Gastroesophageal sphincter (tissue), 4 donors: ENCODE data around the gene ARMC3. TPM values are rescaled to one million over a fixed set of nuclear protein-coding genes. Genes with fewer than 3 reads are reported as not detected.
"Not testable (repeated sequence)": the region's sequence is repeated elsewhere in the genome, so short reads cannot be mapped to it uniquely, and the experiment has no call there.

ENCODE experiments used
- ATAC-seq: fragments of 150-250 bp; one replicate; pipeline ENCODE4 v1.9.1; 2016; ENCODE audit warnings: mild to moderate bottlenecking, moderate library complexity
- H3K27ac ChIP-seq, 4 donors: fragments of 200-600 bp; sonication (generic) in 3 of 4; 1 replicate in 3 of 4; 2 replicates in 1 of 4; pipeline ENCODE4 v1.5.1; 2016 to 2019
- H3K27me3 ChIP-seq: fragments of 200-600 bp; sonication (generic); one replicate; pipeline ENCODE4 v1.5.1; 2019
- H3K36me3 ChIP-seq, 2 donors: fragments of 200-600 bp; sonication (generic); one replicate each; pipeline ENCODE4 v1.5.1; 2019; ENCODE audit warnings: control low read depth in 1 of 2
- H3K4me1 ChIP-seq, 3 donors: fragments of 200-600 bp; sonication (generic); 1 replicate in 2 of 3; 2 replicates in 1 of 3; pipeline ENCODE4 v1.5.1; 2016 to 2019; ENCODE audit warnings: control low read depth in 2 of 3
- H3K4me3 ChIP-seq, 2 donors: fragments of 200-600 bp; sonication (generic); one replicate each; pipeline ENCODE4 v1.5.1; 2019; ENCODE audit warnings: mild to moderate bottlenecking in 1 of 2, moderate library complexity in 1 of 2
- H3K9me3 ChIP-seq, 3 donors: fragments of 200-600 bp; sonication (generic); one replicate each; pipeline ENCODE4 v1.5.1; 2017 to 2019; ENCODE audit warnings: control low read depth in 2 of 3
- CTCF ChIP-seq, 4 experiments: fragments of 200-600 bp in 2 of 4; fragments of 450-650 bp in 2 of 4; sonication (generic) in 1 of 4; IDR thresholded peaks; one replicate each; pipeline ENCODE4 v1.5.1; 2017 to 2019; ENCODE audit warnings: antibody characterized with exemption in 4 of 4, mild to moderate bottlenecking in 2 of 4, moderate library complexity in 2 of 4
- EP300 ChIP-seq: sonication (generic); formaldehyde crosslinking; IDR thresholded peaks from one replicate; pipeline ENCODE4 v1.6.1; 2017; ENCODE audit warnings: antibody characterized with exemption, mild to moderate bottlenecking
- POLR2A ChIP-seq, 2 donors: fragments of 450-650 bp; IDR thresholded peaks; one replicate each; pipeline ENCODE4 v1.6.1; 2017; ENCODE audit warnings: antibody characterized with exemption in 2 of 2, mild to moderate bottlenecking in 2 of 2, moderate library complexity in 1 of 2
- POLR2AphosphoS5 ChIP-seq: sonication (generic); formaldehyde crosslinking; IDR thresholded peaks from one replicate; pipeline ENCODE4 v1.6.1; 2017; ENCODE audit warnings: antibody characterized with exemption
- WGBS, 2 donors: methylation state at CpG; one replicate each; pipeline ENCODE4 v1.1.5; 2018; ENCODE audit warnings: low coverage in 1 of 2; 5-methylcytosine and 5-hydroxymethylcytosine counted together
- total RNA-seq, 4 donors: library from RNA; depleted of rRNA; stranded (reverse); fragments of >200 nt; gene quantifications; one replicate each; pipeline ENCODE4 v1.1.0, GENCODE V29; 2016

ARMC3 gene
- total RNA-seq, 4 donors from 2014 or later, result not detected

GRCh38 chr10:23056186-23056579, 128.3 kb downstream of the ARMC3 start:
- no peak overlapping the region for H3K4me3 ChIP-seq
- no peaks in the 10 kb centered on the region for H3K4me1 ChIP-seq
- peaks cover 0 to 12% (median 0%) of the 10 kb centered on the region in 3 donors for H3K9me3 ChIP-seq
- TF ChIP-seq EP300 (no peak), POLR2AphosphoS5 (no peak), POLR2A (IDR thresholded peaks at IDR 0.05) (no peak), CTCF (IDR thresholded peaks at IDR 0.05) (no peak)
- H3K27ac ChIP-seq, result no peak overlapping the region
- WGBS, 2 donors, result 71 to 95% methylated on average over 2 to 3 of the region's 3 CpGs
- no peaks in the 10 kb centered on the region for H3K27me3 ChIP-seq
- no peak for ATAC-seq
- H3K36me3 ChIP-seq, result no peaks in the 10 kb centered on the region

GRCh38 chr10:23058366-23058765, 130.5 kb downstream of the ARMC3 start:
- Histone ChIP-seq H3K9me3 (peaks cover 0 to 12% (median 0%) of the 10 kb centered on the region in 3 donors), H3K4me3 (no peak overlapping the region), H3K36me3 (no peaks in the 10 kb centered on the region), H3K27me3 (no peaks in the 10 kb centered on the region), H3K4me1 (peaks cover 0 to 6% (median 0%) of the 10 kb centered on the region in 3 donors), H3K27ac (no peak overlapping the region)
- no peak for ATAC-seq
- 45 to 86% methylated on average over 3 of the region's 3 CpGs for WGBS, 2 donors
- TF ChIP-seq POLR2A (IDR thresholded peaks at IDR 0.05) (no peak), CTCF (IDR thresholded peaks at IDR 0.05) (no peak), POLR2AphosphoS5 (no peak), EP300 (no peak)

GRCh38 chr10:23060918-23061317, 133.1 kb downstream of the ARMC3 start:
- Histone ChIP-seq H3K4me1 (peaks cover 0 to 21% (median 2%) of the 10 kb centered on the region in 3 donors), H3K9me3 (peaks cover 0 to 12% (median 0%) of the 10 kb centered on the region in 3 donors), H3K27me3 (no peaks in the 10 kb centered on the region), H3K4me3 (no peak overlapping the region), H3K27ac (no peak overlapping the region), H3K36me3 (no peaks in the 10 kb centered on the region)
- no peak for ATAC-seq
- WGBS, 2 donors, result 0% methylated on average over 1 of the region's 2 CpGs; no CpG with 5 or more reads in 1 of the 2 donors
- no peak for TF ChIP-seq POLR2AphosphoS5
- TF ChIP-seq CTCF (IDR thresholded peaks at IDR 0.05), result no peak
- no peak for TF ChIP-seq POLR2A (IDR thresholded peaks at IDR 0.05)
- TF ChIP-seq EP300, result no peak

- WGBS, 2 donors, result 50 to 64% methylated on average over 13 to 18 of the region's 20 CpGs
- no peaks in the 10 kb centered on the region for H3K27me3 ChIP-seq
- no peaks in the 10 kb centered on the region for H3K36me3 ChIP-seq
- ATAC-seq, result no peak
- H3K9me3 ChIP-seq, result peaks cover 0 to 12% (median 0%) of the 10 kb centered on the region in 3 donors
- no peak overlapping the region for H3K4me3 ChIP-seq
- H3K27ac ChIP-seq, result no peak overlapping the region
- TF ChIP-seq EP300, result no peak
- TF ChIP-seq POLR2A (IDR thresholded peaks at IDR 0.05), result no peak
- peaks cover 0 to 29% (median 2%) of the 10 kb centered on the region in 3 donors for H3K4me1 ChIP-seq
Observed at GRCh38 chr10:23063045-23063972, 135.5 kb downstream of the ARMC3 start.

- H3K27ac ChIP-seq, result no peak overlapping the region
- no peak for ATAC-seq
Observed at GRCh38 chr10:23063973-23064812, 136.3 kb downstream of the ARMC3 start.

GRCh38 chr10:23064813-23065114, 136.9 kb downstream of the ARMC3 start:
- H3K27ac ChIP-seq, ATAC-seq, H3K9me3 ChIP-seq, H3K36me3 ChIP-seq, H3K27me3 ChIP-seq, H3K4me3 ChIP-seq: not testable (repeated sequence)
- peaks cover 0 to 37% (median 2%) of the 10 kb centered on the region in 3 donors for H3K4me1 ChIP-seq
- WGBS, 2 donors, result 92 to 93% methylated on average over 2 of the region's 2 CpGs

More at GRCh38 chr10:23063973-23064812, 136.3 kb downstream of the ARMC3 start:
- H3K4me3 ChIP-seq, result no peak overlapping the region
- H3K4me1 ChIP-seq, result peaks cover 0 to 37% (median 2%) of the 10 kb centered on the region in 3 donors
- H3K9me3 ChIP-seq, result peaks cover 0 to 6% (median 0%) of the 10 kb centered on the region in 3 donors
- TF ChIP-seq EP300 (no peak), POLR2A (IDR thresholded peaks at IDR 0.05) (no peak), POLR2AphosphoS5 (no peak), CTCF (IDR thresholded peaks at IDR 0.05) (no peak)
- no peaks in the 10 kb centered on the region for H3K27me3 ChIP-seq
- H3K36me3 ChIP-seq, result no peaks in the 10 kb centered on the region
- WGBS, 2 donors, result 78 to 79% methylated on average over 8 to 15 of the region's 20 CpGs
